ENCODE results near the gene TGFA. TPM values are rescaled to one million over a fixed set of nuclear protein-coding genes. Genes with fewer than 3 reads are reported as not detected.

Gene TGFA
- total and polyA plus RNA-seq, 8 donors = 0.33 to 15.6 (median 0.73) TPM

DNA sequence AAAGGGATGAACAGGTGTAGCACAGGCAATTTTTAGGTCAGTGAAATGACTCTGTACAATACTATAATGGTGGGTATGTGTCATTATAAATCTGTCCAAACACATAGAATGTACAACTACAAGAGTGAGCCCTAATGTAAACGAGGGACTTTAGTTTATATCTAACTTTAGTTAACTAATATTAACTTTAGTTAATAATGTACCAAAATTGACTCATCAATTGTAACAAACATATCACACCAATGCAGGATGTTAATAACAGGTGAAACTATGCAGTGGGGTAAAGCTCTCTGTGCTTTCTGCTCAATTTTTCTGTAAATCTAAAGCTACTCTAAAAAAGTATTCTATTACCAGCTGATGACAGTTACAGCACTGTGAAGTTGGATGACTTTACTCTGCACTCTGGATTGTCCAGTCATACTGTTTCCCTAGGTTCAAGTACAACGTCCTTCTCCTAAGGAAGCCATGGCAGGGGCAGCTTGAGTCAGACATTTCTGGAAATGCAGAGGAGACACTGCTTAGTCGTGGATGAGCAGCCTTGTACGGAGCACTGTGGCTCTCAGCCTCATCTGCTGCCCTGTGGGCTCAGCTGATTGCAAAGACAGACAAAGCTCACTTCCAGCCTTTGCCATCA lies 26.1 kb downstream of the TGFA start:
- DNase-seq (no peak), ATAC-seq (no peak)
- intact Hi-C loops (cut with DNase I) = no loop called here
- no peaks in the 10 kb centered on the region for H3K36me3 ChIP-seq
- no peaks in the 10 kb centered on the region for H3K9me3 ChIP-seq
- H3K27me3 ChIP-seq = no peaks in the 10 kb centered on the region
- TF ChIP-seq, protein P1, sequence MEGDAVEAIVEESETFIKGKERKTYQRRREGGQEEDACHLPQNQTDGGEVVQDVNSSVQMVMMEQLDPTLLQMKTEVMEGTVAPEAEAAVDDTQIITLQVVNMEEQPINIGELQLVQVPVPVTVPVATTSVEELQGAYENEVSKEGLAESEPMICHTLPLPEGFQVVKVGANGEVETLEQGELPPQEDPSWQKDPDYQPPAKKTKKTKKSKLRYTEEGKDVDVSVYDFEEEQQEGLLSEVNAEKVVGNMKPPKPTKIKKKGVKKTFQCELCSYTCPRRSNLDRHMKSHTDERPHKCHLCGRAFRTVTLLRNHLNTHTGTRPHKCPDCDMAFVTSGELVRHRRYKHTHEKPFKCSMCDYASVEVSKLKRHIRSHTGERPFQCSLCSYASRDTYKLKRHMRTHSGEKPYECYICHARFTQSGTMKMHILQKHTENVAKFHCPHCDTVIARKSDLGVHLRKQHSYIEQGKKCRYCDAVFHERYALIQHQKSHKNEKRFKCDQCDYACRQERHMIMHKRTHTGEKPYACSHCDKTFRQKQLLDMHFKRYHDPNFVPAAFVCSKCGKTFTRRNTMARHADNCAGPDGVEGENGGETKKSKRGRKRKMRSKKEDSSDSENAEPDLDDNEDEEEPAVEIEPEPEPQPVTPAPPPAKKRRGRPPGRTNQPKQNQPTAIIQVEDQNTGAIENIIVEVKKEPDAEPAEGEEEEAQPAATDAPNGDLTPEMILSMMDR (IDR thresholded peaks at IDR 0.05) = no peak
- no peak overlapping the region for H3K4me3 ChIP-seq
- H3K27ac ChIP-seq = no peak overlapping the region
- peaks cover 15 to 46% of the 10 kb centered on the region in 2 donors for H3K4me1 ChIP-seq

DNA sequence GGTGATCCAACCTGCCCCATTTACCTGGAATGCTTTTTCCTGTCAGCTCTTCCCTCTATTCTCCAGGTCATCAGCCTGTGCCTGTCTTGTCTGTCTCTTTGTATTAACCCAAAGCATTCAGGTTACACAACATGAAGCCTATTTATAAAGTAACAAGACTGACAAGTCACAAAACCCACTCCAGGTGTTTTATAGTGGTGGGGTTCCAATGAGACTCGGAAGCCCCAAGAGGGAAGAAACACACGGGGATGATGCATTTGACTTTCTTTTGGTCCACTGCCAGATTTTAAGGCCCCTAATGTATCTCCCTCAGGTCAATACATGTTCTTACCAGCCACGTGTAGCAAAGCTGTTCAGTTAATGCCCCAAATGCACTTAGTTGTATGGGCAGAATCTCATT lies 27.5 kb downstream of the TGFA start:
- intact Hi-C loops (cut with DNase I) = no loop called here
- DNase-seq (no peak), ATAC-seq (no peak)
- Histone ChIP-seq H3K4me1 (peaks cover 15 to 47% of the 10 kb centered on the region in 2 donors), H3K27me3 (no peaks in the 10 kb centered on the region), H3K4me3 (no peak overlapping the region), H3K9me3 (no peaks in the 10 kb centered on the region), H3K27ac (peak overlapping the region in 1 of 2 donors; percentile 93), H3K36me3 (no peaks in the 10 kb centered on the region)
- TF ChIP-seq, protein P1 (IDR thresholded peaks at IDR 0.05) = no peak

DNA sequence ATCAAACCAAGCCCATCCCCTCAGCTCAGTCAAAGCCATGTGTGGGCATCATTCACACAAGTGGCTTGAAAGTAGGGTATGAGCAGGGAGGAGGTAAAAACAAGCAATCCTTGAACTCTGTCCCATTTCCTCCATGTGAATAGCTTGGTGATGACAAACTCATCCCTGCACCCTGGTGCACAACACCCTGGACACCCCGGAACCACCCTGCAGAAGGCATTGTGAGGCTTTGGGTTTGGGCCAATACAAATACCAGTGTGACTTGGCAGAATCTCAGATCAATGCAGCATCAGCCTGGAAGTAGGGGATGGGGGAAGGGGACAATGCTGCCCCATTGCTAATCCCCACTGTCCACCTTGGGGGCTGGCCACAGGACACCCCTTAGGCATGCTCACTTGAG lies 28.6 kb downstream of the TGFA start:
- Histone ChIP-seq H3K9me3 (no peaks in the 10 kb centered on the region), H3K36me3 (no peaks in the 10 kb centered on the region), H3K27me3 (no peaks in the 10 kb centered on the region), H3K27ac (peak overlapping the region; percentile 14 to 93), H3K4me3 (no peak overlapping the region), H3K4me1 (peaks cover 15 to 47% of the 10 kb centered on the region in 2 donors)
- DNase-seq (no peak), ATAC-seq (peak; percentile 5)
- TF ChIP-seq, protein P1 (IDR thresholded peaks at IDR 0.05) = no peak
- intact Hi-C loops (cut with DNase I) = no loop called here

DNA sequence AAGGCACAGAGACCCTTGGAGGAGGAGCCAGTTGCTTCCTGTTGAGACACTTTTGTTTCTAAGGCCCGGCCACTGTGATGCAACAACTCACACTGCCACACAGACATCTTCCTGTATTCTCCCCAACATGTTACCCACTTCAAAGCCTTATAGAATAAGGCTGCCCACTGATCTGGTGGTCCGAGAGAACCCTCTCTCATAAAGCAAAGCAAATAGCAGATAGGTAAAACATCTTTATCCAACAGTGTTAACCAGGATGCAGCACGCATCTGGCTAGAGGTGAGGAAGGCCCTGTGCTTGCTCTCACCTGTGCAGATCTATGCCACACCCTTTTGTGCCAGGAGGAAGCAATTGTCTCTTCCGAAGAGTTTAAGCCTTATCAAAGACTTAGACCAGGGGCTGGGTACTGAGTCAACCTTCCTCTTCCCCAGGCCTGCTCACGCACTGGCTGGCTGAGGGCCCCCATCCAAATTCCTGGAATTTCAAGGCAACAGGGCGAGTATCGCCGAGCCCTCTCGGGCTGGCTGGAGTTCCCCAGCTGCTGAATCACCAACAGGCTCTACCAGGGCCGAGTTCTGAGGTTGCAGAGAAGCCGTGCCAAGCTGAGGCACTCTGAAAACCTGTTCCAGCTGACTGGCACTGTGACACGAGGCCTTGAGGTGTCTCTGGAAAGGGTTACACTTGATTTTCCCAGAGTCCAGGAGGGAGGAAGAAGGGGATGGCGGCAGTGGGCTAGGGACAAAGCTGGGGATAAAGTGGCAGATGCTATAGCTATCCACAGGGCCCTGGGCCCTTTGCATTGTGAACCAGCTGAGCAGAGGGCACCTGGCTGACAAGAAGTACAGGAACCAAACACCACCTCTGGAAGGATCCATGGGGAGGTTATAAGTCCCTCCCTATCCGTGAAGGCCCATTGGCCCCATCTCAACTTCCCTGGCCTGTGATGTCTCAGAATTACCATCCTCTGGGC lies 29.3 kb downstream of the TGFA start:
- intact Hi-C loops (cut with DNase I) = no loop called here
- H3K36me3 ChIP-seq = no peaks in the 10 kb centered on the region
- H3K27ac ChIP-seq = peak overlapping the region; percentile 14 to 93
- H3K27me3 ChIP-seq = no peaks in the 10 kb centered on the region
- TF ChIP-seq, protein P1 (IDR thresholded peaks at IDR 0.05) = no peak
- no peak overlapping the region for H3K4me3 ChIP-seq
- ATAC-seq = peak; percentile 92
- H3K4me1 ChIP-seq = peaks cover 15 to 44% of the 10 kb centered on the region in 2 donors
- peak in 3 of 4 donors; percentile 30 to 90 (median 86) for DNase-seq
- H3K9me3 ChIP-seq = no peaks in the 10 kb centered on the region

DNA sequence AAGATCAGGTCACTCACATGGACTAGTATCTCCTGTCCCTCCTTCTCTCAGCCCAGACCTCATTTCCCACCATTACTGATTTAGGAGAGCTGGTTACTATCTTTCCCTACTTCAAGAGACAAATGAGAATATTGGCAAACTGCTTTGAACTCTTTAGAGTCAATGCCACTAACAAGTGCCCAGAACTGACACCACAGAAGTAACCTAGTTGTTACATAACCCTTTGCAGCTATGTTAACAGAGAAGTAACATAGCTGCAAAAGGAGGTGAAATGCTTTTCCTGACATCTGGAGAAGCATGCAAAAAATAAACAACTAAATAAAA lies 30.0 kb downstream of the TGFA start:
- Histone ChIP-seq H3K36me3 (no peaks in the 10 kb centered on the region), H3K27me3 (no peaks in the 10 kb centered on the region), H3K4me3 (no peak overlapping the region), H3K27ac (peak overlapping the region in 1 of 2 donors; percentile 93), H3K4me1 (peaks cover 15 to 44% of the 10 kb centered on the region in 2 donors), H3K9me3 (no peaks in the 10 kb centered on the region)
- TF ChIP-seq, protein P1 (IDR thresholded peaks at IDR 0.05) = no peak
- ATAC-seq (no peak), DNase-seq (no peak)
- intact Hi-C loops (cut with DNase I) = no loop called here

Measured in left lung (tissue), 10 donors.